GM12878 (cell line): ENCODE data around the gene ADCYAP1. TPM values are rescaled to one million over a fixed set of nuclear protein-coding genes. Genes with fewer than 3 reads are reported as not detected.

ENCODE experiments used
- ATAC-seq: fragments of 200-7000 bp; cut with Tn5 transposase; 3 replicates; pipeline ENCODE4 v1.9.1; 2020; ENCODE audit warnings: mild to moderate bottlenecking, moderate library complexity
- BruUV-seq: library from RNA; stranded (reverse); fragments of 400-500 nt; replicated peaks from 2 replicates; lab custom pipeline; 2021; lab: Mats Ljungman, UMichigan
- CTCF ChIA-PET: fragments of 300-600 bp; sonication (Branson Sonifier 250); formaldehyde crosslinking; extraction: SDS; loops from one replicate; lab custom pipeline; 2021; ENCODE audit warnings: inconsistent platforms; lab: Yijun Ruan, JAX
- POLR2A ChIA-PET: fragments of 350-600 bp; formaldehyde crosslinking; extraction: SDS; loops from one replicate; lab custom pipeline; 2021; ENCODE audit warnings: inconsistent platforms; lab: Charles Lee
- RAD21 ChIA-PET: fragments of 300-600 bp; sonication (Branson Sonifier 250); formaldehyde crosslinking; loops from one replicate; lab custom pipeline; 2023; ENCODE audit warnings: antibody characterized with exemption; ENCODE audit not compliant: unreplicated experiment; lab: Charles Lee
- SMC1A ChIA-PET: fragments of 300-600 bp; sonication (Branson Sonifier 250); formaldehyde crosslinking; loops from one replicate; lab custom pipeline; 2023; ENCODE audit not compliant: unreplicated experiment, uncharacterized antibody; lab: Charles Lee
- DNase-seq: peaks from one replicate; pipeline ENCODE4 v3.0.0-alpha.2; 2011; ENCODE audit warnings: low read depth, low spot score
- FAIRE-seq: peaks from 3 replicates; lab custom pipeline; 2011; peaks lifted over from hg19 to GRCh38; lab: Jason Lieb, UNC
- H2AFZ ChIP-seq: 2 replicates; pipeline ENCODE4 v1.6.0; 2011; ENCODE audit warnings: low read depth, low read length, control low read depth; ENCODE audit not compliant: control insufficient read depth
- H3K27ac ChIP-seq: 2 replicates; pipeline ENCODE4 v1.5.1; 2011; ENCODE audit warnings: control low read depth; ENCODE audit not compliant: control insufficient read depth, insufficient read depth
- H3K27me3 ChIP-seq, 2 experiments: replicated peaks in 1 of 2; 2 replicates each; pipeline versions ENCODE4 v1.6.0 to v1.6.1; 2011; ENCODE audit warnings: low read length in 1 of 2; ENCODE audit not compliant: control insufficient read depth in 2 of 2, insufficient read depth in 2 of 2
- H3K36me3 ChIP-seq, 2 experiments: 2 replicates each; pipeline ENCODE4 v1.5.1; 2011; ENCODE audit warnings: low read length in 1 of 2; ENCODE audit not compliant: control insufficient read depth in 2 of 2, insufficient read depth in 2 of 2
- H3K4me1 ChIP-seq: 2 replicates; pipeline ENCODE4 v1.6.1; 2011; ENCODE audit warnings: mild to moderate bottlenecking, low read length, moderate library complexity, mixed read lengths; ENCODE audit not compliant: control insufficient read depth, insufficient read depth
- H3K4me2 ChIP-seq: 2 replicates; pipeline ENCODE4 v1.6.0; 2011; ENCODE audit warnings: control low read depth; ENCODE audit not compliant: control insufficient read depth, insufficient read depth
- H3K4me3 ChIP-seq: fragments of 200-600 bp; sonication (generic); 2 replicates; pipeline ENCODE4 v1.5.1; 2016
- H3K79me2 ChIP-seq: 2 replicates; pipeline ENCODE4 v1.6.0; 2011; ENCODE audit warnings: low read length; ENCODE audit not compliant: control insufficient read depth, insufficient read depth
- H3K9ac ChIP-seq: 2 replicates; pipeline ENCODE4 v1.8.0; 2011; ENCODE audit warnings: low read length, control low read depth, mixed read lengths; ENCODE audit not compliant: control insufficient read depth, insufficient read depth
- H3K9me3 ChIP-seq: replicated peaks from 3 replicates; pipeline ENCODE4 v1.5.1; 2011; ENCODE audit warnings: mild to moderate bottlenecking, low read length; ENCODE audit not compliant: control insufficient read depth, insufficient read depth
- H4K20me1 ChIP-seq: 2 replicates; pipeline ENCODE4 v1.6.0; 2011; ENCODE audit not compliant: control insufficient read depth, insufficient read depth
- ATF7 ChIP-seq: fragments of 450-650 bp; IDR thresholded peaks from 2 replicates; pipeline ENCODE4 v1.6.1; 2016; ENCODE audit warnings: low read depth, mild to moderate bottlenecking
- CBX3 ChIP-seq: fragments of 200-600 bp; sonication (generic); IDR thresholded peaks from 2 replicates; pipeline ENCODE4 v1.6.1; 2016; ENCODE audit warnings: low read depth, borderline replicate concordance
- E2F4 ChIP-seq: IDR thresholded peaks from 2 replicates; pipeline ENCODE4 v1.6.1; 2012; ENCODE audit warnings: low read depth, low read length, improper control_type of control experiment
- KAT2A ChIP-seq: conservative IDR thresholded peaks from 2 replicates; pipeline ENCODE4 v1.6.1; 2011; ENCODE audit warnings: low read depth, low read length; ENCODE audit not compliant: control insufficient read depth
- NFYA ChIP-seq: IDR thresholded peaks from 2 replicates; pipeline ENCODE4 v1.6.1; 2011; ENCODE audit warnings: low read depth, mild to moderate bottlenecking, low read length, improper control_type of control experiment, borderline replicate concordance
- PKNOX1 ChIP-seq: fragments of 450-650 bp; IDR thresholded peaks from 2 replicates; pipeline ENCODE4 v1.6.1; 2016; ENCODE audit warnings: mild to moderate bottlenecking
- ZBED1 ChIP-seq: IDR thresholded peaks from 2 replicates; pipeline ENCODE4 v1.6.1; 2016; ENCODE audit warnings: borderline replicate concordance
- WGBS: methylation state at CpG from one replicate; pipeline ENCODE4 v1.1.6; 2016; ENCODE audit warnings: low lambda C conversion rate; ENCODE audit not compliant: insufficient replicate concordance, insufficient coverage; ENCODE audit errors: missing lambda C conversion rate; 5-methylcytosine and 5-hydroxymethylcytosine counted together
- in situ Hi-C: fragments of 300-500 bp; cut with MboI; formaldehyde crosslinking; loops from 9 replicates; pipeline ENCODE4 v1.14.3; 2018; ENCODE audit warnings: mixed read lengths
- intact Hi-C: fragments of 100-400 bp; cut with micrococcal nuclease; formaldehyde crosslinking; loops from one replicate; pipeline ENCODE4 v1.14.2; 2022; ENCODE audit not compliant: unreplicated experiment
- polyA plus RNA-seq, 11 experiments: library from polyadenylated mRNA; depleted of rRNA in 4 of 11; unstranded in 6 of 11; stranded (reverse) in 5 of 11; fragments of >200 nt; fragmentation: Nextera tagmentation in 4 of 11; fragmentation: Illumina TruSeq in 1 of 11; extraction: Ambion mirVana in 4 of 11; extraction: Trizol in 1 of 11; gene quantifications; 1 replicate in 1 of 11; 2 replicates in 10 of 11; pipeline versions ENCODE4 v1.2.1 to v1.2.3, GENCODE V29; 2011 to 2016; ENCODE audit warnings: inconsistent platforms in 2 of 11, missing spikeins in 2 of 11, low read depth in 1 of 11
- total RNA-seq, 4 experiments: library from RNA; depleted of rRNA in 3 of 4; stranded (reverse); fragments of >200 nt in 3 of 4; fragmentation: Illumina TruSeq in 1 of 4; extraction: Trizol in 1 of 4; gene quantifications; 2 replicates each; pipeline versions ENCODE4 v1.2.1 to v1.2.3, GENCODE V29; 2013 to 2021

ADCYAP1 gene
- total and polyA plus RNA-seq, 10 of the 15 experiments (the other 5 are each of a cell fraction or from before 2014, with no cell fraction given): 0.02 TPM; not detected in 9

GRCh38 chr18:933082-933481 lies 28.4 kb downstream of the ADCYAP1 start:
- no peak for ATAC-seq
- Histone ChIP-seq H3K4me3 (no peak overlapping the region), H2AFZ (no peak overlapping the region), H3K27me3 (no peaks in the 10 kb centered on the region; a peak in 1 of 4 replicates), H3K79me2 (no peaks in the 10 kb centered on the region), H3K9ac (no peak overlapping the region), H3K36me3 (no peaks in the 10 kb centered on the region), H4K20me1 (no peaks in the 10 kb centered on the region), H3K27ac (no peak overlapping the region), H3K4me2 (no peak overlapping the region), H3K9me3 (no peaks in the 10 kb centered on the region), H3K4me1 (no peaks in the 10 kb centered on the region)
- in situ Hi-C loops: no loop called here
- FAIRE-seq: no peak
- 0% methylated on average over 2 of the region's 2 CpGs for WGBS
- intact Hi-C loops: no loop called here
- ChIA-PET CTCF (no interaction called here), SMC1A (interaction anchor here (1.3 kb wide), 1 partner anchor 28 kb away, joined by 4 read pairs; no protein-coding TSS in a partner anchor), RAD21 (interaction anchor here (0.9 kb wide), 1 partner anchor 31 kb away, joined by 3 read pairs; no protein-coding TSS in a partner anchor), POLR2A (no interaction called here)
- DNase-seq: no peak
- BruUV-seq: no TSS peak
- TF ChIP-seq ZBED1 (no peak), KAT2A (no peak), E2F4 (no peak), PKNOX1 (no peak), NFYA (no peak), CBX3 (no peak), ATF7 (no peak)
